Measurements from ENCODE around the gene ZBTB7A. TPM values are rescaled to one million over a fixed set of nuclear protein-coding genes. Genes with fewer than 3 reads are reported as not detected.

Gene ZBTB7A
- total RNA-seq, 1 experiment from 2014 or later, result 49.5 TPM

DNA sequence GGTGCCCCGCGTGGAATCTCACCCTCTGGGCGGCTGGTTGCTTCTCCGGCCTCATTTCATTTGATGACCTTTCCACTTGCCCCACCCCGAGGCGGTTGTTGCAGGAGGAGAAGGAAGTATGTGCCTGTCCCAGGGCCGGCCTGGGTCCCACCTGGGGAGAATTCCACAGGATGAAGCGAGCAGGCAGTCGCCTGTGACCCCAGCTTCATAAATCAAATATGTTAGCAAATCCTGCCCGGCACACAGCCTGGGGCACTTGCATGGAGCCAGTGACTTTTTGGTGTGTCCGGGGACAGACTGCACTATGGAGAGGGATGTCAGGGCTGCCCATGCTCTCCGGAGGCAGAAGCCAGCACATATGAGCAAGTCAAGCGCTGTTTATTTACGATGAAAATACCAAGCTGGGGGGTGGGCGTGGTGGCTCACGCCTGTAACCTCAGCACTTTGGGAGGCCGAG, 19.7 kb upstream of the ZBTB7A start:
- Histone ChIP-seq H3K4me1 (ENCODE audit: control insufficient read depth in 1 of 2, insufficient read depth in 2 of 2, low read length in 2 of 2) (peaks cover 0 to 14% of the 10 kb centered on the region in 2 experiments; a peak in 3 of 4 replicates), H3K9me2 (ENCODE audit: insufficient read depth) (no peaks in the 10 kb centered on the region), H2AFZ (ENCODE audit: low read depth, low read length, poor library complexity, severe bottlenecking) (no peak overlapping the region), H3K9ac (ENCODE audit: low read length) (no peak overlapping the region), H3K4me3 (replicated peaks in 1 of 2; ENCODE audit: low read depth in 1 of 2, low read length in 2 of 2) (no peak overlapping the region), H3K36me3 (ENCODE audit: control insufficient read depth in 1 of 2, insufficient read depth in 2 of 2, low read length in 2 of 2) (no peaks in the 10 kb centered on the region), H3K9me3 (ENCODE audit: control insufficient read depth in 1 of 2, insufficient read depth in 1 of 2, low read depth in 1 of 2, low read length in 2 of 2) (no peaks in the 10 kb centered on the region), H3K27me3 (ENCODE audit: insufficient read depth, low read length) (no peaks in the 10 kb centered on the region), H3K4me2 (ENCODE audit: low read length) (0 out of 2 replicates have a peak overlapping the region, but pooled peaks have one; percentile 9), H3K79me2 (ENCODE audit: insufficient read depth, low read length) (no peaks in the 10 kb centered on the region), H3K27ac (ENCODE audit: low read depth, low read length) (no peak overlapping the region; the same call in 1 of the 2 replicates), H4K20me1 (ENCODE audit: insufficient read depth) (no peaks in the 10 kb centered on the region)
- no peak for ATAC-seq
- BruUV-seq (replicated peaks), result no TSS peak
- intact Hi-C loops (cut with micrococcal nuclease), result no loop called here
- RAD21 ChIA-PET (ENCODE audit: low non-redundant PET in 1 of 2, low total read pairs in 2 of 2, uncharacterized antibody in 2 of 2, unreplicated experiment in 2 of 2), result no interaction called here
- DNase-seq (ENCODE audit: low read depth, low spot score), result no peak
- TF ChIP-seq, protein P1, sequence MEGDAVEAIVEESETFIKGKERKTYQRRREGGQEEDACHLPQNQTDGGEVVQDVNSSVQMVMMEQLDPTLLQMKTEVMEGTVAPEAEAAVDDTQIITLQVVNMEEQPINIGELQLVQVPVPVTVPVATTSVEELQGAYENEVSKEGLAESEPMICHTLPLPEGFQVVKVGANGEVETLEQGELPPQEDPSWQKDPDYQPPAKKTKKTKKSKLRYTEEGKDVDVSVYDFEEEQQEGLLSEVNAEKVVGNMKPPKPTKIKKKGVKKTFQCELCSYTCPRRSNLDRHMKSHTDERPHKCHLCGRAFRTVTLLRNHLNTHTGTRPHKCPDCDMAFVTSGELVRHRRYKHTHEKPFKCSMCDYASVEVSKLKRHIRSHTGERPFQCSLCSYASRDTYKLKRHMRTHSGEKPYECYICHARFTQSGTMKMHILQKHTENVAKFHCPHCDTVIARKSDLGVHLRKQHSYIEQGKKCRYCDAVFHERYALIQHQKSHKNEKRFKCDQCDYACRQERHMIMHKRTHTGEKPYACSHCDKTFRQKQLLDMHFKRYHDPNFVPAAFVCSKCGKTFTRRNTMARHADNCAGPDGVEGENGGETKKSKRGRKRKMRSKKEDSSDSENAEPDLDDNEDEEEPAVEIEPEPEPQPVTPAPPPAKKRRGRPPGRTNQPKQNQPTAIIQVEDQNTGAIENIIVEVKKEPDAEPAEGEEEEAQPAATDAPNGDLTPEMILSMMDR (IDR thresholded peaks at IDR 0.05 in 2 of 3, conservative IDR thresholded peaks at IDR 0.05 in 1 of 3; ENCODE audit: borderline replicate concordance in 1 of 3, insufficient read depth in 1 of 3, low read depth in 2 of 3, low read length in 2 of 3), result no peak
- no peak for TF ChIP-seq YY1 (IDR thresholded peaks at IDR 0.05; ENCODE audit: extremely low read depth, insufficient replicate concordance, low read depth, low read length)
- no peak for TF ChIP-seq JUND (IDR thresholded peaks at IDR 0.05)
- TF ChIP-seq ZNF274 (IDR thresholded peaks at IDR 0.05; ENCODE audit: low read depth, low read length), result no peak
- TF ChIP-seq RAD21 (IDR thresholded peaks at IDR 0.05; ENCODE audit: low read depth), result no peak
- TF ChIP-seq POLR2AphosphoS5 (IDR thresholded peaks at IDR 0.05; ENCODE audit: low read depth, low read length), result no peak
- TF ChIP-seq, protein P2, sequence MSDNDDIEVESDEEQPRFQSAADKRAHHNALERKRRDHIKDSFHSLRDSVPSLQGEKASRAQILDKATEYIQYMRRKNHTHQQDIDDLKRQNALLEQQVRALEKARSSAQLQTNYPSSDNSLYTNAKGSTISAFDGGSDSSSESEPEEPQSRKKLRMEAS (IDR thresholded peaks at IDR 0.05), result no peak
- TF ChIP-seq EZH2phosphoT487 (IDR thresholded peaks at IDR 0.05; ENCODE audit: borderline replicate concordance), result no peak
- no peak for TF ChIP-seq TCF7L2 (IDR thresholded peaks at IDR 0.05; ENCODE audit: borderline replicate concordance, extremely low read depth, insufficient read depth, insufficient read length)
- TF ChIP-seq, protein P3, sequence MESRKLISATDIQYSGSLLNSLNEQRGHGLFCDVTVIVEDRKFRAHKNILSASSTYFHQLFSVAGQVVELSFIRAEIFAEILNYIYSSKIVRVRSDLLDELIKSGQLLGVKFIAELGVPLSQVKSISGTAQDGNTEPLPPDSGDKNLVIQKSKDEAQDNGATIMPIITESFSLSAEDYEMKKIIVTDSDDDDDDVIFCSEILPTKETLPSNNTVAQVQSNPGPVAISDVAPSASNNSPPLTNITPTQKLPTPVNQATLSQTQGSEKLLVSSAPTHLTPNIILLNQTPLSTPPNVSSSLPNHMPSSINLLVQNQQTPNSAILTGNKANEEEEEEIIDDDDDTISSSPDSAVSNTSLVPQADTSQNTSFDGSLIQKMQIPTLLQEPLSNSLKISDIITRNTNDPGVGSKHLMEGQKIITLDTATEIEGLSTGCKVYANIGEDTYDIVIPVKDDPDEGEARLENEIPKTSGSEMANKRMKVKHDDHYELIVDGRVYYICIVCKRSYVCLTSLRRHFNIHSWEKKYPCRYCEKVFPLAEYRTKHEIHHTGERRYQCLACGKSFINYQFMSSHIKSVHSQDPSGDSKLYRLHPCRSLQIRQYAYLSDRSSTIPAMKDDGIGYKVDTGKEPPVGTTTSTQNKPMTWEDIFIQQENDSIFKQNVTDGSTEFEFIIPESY (IDR thresholded peaks at IDR 0.05; ENCODE audit: extremely low read depth, insufficient replicate concordance, low read length), result no peak
- TF ChIP-seq SIN3A (IDR thresholded peaks at IDR 0.05; ENCODE audit: low read depth), result no peak
- TF ChIP-seq, protein P4, sequence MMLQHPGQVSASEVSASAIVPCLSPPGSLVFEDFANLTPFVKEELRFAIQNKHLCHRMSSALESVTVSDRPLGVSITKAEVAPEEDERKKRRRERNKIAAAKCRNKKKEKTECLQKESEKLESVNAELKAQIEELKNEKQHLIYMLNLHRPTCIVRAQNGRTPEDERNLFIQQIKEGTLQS (IDR thresholded peaks at IDR 0.05), result no peak
- TF ChIP-seq CBX3 (IDR thresholded peaks at IDR 0.05; ENCODE audit: low read depth), result no peak
- TF ChIP-seq EZH2 (IDR thresholded peaks at IDR 0.05), result no peak
- CTCF ChIA-PET, result no interaction called here
- POLR2A ChIA-PET, result interaction anchor here (0.6 kb wide), 1 partner anchor 376 kb away, joined by 3 read pairs; no protein-coding TSS in a partner anchor
